GM21423 (cell line): Measurements from ENCODE around the gene MEST.
"Not testable (repeated sequence)": the region's sequence is repeated elsewhere in the genome, so short reads cannot be mapped to it uniquely, and the experiment has no call there.

Experiments used
- ATAC-seq: cut with Tn5 transposase; IDR thresholded peaks from one replicate; pipeline ENCODE4 v1.9.1; 2021; ENCODE audit warnings: mild to moderate bottlenecking, moderate library complexity; ENCODE audit not compliant: unreplicated experiment

Gene MEST

GRCh38 chr7:130483031-130483430 is 8.9 kb upstream of the MEST start:
- ATAC-seq = no peak

DNA sequence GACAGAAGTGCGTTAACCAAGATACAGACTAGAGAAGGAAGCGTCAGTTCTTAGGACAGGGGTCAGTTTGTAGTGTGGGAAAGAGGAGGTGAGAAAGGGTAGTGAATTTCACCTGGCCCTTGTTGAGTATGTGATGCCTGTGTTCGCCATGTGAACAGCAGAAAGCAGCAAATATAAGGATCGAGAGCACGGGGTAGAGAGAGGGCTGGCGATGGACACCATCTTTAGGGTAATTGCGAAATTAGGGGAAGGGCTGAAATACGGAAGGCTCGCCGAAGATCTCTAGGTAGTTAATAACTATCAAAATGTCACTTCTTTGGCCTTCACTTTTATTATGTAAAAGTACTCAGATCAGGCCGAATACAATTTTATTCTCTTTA is 6.2 kb upstream of the MEST start:
- no peak for ATAC-seq

GRCh38 chr7:130486114-130486953 is 5.6 kb upstream of the MEST start:
- no peak for ATAC-seq

- no peak for ATAC-seq
Measured at GRCh38 chr7:130486954-130487436, 4.9 kb upstream of the MEST start.

- no peak for ATAC-seq
Measured at GRCh38 chr7:130488392-130489139, 3.3 kb upstream of the MEST start.

GRCh38 chr7:130489140-130489983 is 2.5 kb upstream of the MEST start:
- ATAC-seq = no peak

GRCh38 chr7:130490311-130490791 is 1.5 kb upstream of the MEST start:
- no peak for ATAC-seq

DNA sequence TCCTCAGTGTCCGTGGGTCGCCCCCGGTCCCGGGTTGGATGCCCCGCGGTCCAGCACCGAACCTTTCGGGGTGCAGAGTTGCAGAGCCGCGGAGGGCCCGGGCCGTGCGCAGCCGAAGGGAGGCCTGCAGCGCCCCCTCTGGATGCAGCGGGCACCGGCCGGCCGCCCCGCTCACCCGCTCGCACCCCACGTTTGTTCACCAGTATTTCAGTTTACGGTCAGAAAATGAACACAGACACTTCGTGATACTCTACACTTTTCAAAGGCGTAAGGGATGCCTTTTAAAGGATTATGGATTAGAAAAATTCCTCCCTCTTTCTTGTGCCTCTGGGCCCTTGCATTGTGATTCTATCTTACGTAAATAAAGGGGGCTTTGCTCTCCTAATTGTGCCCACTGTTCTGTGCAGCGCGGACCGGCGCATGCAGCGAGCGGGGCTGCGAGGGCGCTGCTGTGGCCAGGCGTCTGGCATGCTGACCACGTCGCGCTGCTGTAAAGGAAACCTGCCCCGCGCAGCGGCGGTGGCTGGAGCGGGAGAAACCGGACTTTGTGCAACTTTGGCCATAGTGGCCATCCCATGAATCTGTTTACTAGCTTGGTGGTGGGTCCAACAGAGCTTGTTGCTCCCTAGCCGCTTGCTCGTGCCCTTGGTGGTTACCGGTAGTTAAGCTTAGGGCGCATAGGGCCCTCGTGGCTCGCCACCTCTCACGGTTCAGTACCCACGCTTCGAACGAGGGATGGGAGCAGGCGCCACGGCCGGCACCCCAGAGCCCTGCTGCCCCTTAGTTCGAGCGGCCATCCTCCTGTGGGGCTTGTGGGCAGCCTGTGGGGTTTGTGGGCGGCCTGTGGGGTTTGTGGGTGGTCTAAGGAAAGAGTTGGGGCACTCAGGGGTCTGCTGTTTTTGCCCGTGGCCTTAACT is 739 bp upstream of the MEST start:
- ATAC-seq = no peak

DNA sequence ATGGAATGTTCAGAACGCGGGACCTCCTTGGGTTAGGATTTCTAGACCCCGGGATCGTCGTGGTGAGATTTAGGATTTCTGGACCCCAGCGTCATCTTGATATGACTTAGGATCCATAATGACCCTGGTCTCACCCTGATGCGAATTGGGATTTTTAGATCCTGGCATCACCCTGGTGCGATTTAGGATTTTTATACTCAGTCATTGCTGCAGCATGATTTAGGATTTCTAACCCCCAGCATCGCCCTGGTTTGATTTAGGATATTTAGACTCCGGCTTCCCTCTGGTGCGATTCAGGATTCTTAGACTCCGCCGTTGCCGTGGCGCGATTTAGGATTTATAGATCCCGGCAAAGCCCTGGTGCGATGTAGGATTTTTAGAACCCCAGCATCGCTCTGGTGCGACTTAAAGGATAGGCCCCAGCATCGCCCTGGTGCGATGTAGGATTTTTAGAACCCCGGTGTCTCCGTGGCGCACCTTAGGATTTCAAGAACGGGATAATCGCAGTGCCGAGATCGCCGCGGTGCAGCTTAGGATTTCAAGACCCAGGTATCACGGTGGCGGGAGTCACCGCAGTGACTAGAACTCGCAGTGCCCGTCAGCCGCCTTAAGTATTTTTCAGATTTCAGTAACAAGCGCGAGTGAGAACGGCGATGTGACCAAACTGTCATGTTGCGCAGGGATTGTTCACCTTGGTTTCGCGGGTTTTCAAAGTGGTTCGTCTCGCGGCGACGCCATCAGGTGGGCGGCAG is 814 bp downstream of the MEST start:
- ATAC-seq = no peak

DNA sequence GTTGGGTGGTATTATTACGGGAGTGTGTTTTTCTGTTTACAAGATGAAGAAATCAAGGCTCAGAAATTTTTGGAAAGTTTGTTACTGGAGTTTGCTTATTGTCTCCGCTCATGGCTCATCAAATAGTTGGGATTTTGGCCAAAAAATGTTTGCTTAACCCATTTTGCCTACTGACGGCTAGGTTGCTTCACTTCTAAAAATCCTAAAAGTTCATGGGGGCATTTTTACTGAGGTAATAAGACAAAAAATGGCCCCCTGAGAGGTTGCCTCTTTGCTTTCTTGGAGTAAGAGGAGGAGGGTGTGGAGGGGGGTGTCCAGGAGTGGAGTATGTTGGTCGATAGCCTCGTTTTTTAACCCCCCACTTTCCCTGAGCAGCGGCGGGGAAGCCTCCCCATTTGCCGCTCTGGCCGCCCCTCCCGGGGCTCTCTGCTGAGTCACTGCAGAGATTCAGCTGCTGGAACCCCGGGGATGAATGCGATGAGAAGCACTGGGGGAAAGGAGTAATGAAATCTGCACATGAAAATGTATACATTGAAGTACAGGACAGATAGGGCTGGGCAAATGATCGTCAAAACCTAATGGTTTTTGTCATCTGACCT is 1.5 kb downstream of the MEST start:
- no peak for ATAC-seq

GRCh38 chr7:130494431-130494858 is 2.6 kb downstream of the MEST start:
- ATAC-seq = no peak

- ATAC-seq = no peak
Measured at GRCh38 chr7:130500463-130500862, 8.6 kb downstream of the MEST start.

DNA sequence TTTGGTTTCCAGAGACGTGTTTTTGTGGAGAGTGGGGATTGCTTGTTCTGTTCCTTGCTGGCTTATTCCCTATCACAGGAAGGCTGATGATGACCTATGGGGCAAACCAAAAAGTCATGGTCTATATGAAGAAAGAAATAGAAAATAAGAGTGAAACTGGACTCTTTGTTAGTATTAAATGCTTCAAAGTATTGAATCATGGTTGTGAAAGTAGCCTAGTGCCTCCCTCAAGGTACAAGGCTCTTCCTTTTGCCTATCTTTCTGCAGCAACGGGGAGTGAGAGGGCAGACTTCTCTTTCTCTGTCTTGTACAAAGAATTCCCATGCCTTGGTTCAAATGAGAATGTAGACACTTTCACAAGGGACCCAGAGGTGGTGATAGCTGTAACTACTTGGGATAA is 9.0 kb downstream of the MEST start:
- ATAC-seq = no peak

GRCh38 chr7:130505753-130506152 is 13.9 kb downstream of the MEST start:
- no peak for ATAC-seq

DNA sequence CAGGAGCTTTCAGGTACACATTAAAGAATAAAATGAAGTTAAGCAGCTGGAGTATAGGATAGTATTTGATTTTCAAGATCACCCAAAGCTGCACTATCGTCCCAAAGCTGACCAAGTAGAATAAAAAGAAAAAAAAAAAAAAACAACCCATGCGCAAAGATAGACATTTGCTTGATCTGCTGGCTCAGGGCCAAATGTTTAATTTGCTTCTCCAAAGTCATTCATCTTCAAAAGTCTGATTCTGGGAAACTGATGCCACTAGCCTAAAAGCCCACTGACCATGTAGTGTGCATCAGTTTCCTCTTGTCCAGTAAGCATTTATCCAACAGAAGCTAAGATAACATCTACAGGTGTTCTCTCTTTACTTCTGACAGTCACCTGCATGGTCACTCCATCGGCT is 14.5 kb downstream of the MEST start:
- ATAC-seq = no peak

GRCh38 chr7:130512038-130512437 is 20.2 kb downstream of the MEST start:
- ATAC-seq = not testable (repeated sequence)

DNA sequence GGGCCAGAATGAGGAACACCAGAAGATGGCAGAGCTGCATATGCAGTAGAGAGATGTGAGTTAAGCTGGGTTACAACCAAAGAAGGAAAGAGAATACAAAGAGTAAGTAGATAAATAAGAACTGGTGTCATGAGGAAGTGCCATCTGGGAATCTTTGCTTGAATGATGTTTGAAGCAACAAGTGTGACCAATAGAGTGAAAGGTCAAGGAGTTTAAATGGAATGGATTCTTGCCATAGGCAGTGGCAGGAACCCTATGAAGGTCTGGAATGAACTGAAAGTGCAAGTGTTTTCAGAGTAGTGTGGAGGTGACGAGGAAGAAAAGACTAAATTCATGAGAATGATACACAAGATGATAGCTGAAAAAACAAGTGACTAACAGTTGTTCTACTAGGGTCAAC is 21.6 kb downstream of the MEST start:
- ATAC-seq = no peak

DNA sequence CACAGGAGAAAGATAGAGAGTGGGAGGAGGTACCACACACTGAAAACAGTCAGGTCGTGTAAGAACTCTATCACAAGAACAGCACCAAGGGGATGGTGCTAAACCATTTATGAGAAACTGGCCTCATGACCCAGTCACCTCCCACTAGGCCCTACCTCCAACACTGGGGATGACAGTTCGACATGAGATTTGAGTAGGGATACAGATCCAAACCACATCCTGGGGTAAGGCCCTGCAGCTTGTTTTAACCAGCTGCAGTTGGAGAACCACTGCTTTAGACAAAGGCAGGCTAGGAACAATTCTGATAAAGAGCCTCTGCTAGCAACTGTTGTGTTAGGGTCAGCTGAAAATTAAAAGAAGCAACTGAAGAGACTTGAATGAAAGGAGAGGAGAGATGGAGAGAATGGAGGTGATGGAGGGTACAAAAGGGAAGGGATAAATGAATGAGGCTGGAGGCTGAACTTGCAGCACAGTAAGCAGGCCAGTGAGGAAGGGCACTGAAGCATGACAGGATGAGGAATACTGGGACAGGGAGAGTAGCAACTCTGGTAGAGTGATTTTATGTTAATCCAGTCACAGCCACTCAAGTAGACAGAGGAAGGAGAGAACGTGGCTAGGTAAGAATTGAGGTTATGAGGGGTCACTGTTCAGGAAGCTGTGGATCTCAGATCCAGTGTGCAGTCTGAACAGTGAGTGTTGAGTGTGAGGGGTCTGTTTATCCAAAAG is 23.6 kb downstream of the MEST start:
- ATAC-seq = no peak
